Vagina (tissue), 2 donors: ENCODE measurements around the gene MYO1D.

ENCODE experiments used
- CTCF ChIP-seq, 3 experiments: fragments of 450-650 bp in 2 of 3; fragments of 200-600 bp in 1 of 3; sonication (generic) in 1 of 3; IDR thresholded peaks; one replicate each; pipeline ENCODE4 v1.5.1; 2017 to 2019; ENCODE audit warnings: antibody characterized with exemption in 3 of 3, mild to moderate bottlenecking in 2 of 3, moderate library complexity in 2 of 3
- POLR2A ChIP-seq, 2 donors: fragments of 450-650 bp; IDR thresholded peaks; one replicate each; pipeline ENCODE4 v1.6.1; 2017; ENCODE audit warnings: antibody characterized with exemption in 2 of 2, mild to moderate bottlenecking in 2 of 2, moderate library complexity in 2 of 2
- POLR2AphosphoS5 ChIP-seq, 2 donors: sonication (generic); formaldehyde crosslinking; IDR thresholded peaks; one replicate each; pipeline ENCODE4 v1.9.0; 2017; ENCODE audit warnings: antibody characterized with exemption in 2 of 2, mild to moderate bottlenecking in 2 of 2, low read depth in 1 of 2; ENCODE audit not compliant: insufficient read depth in 1 of 2

- no peak for TF ChIP-seq POLR2A (IDR thresholded peaks at IDR 0.05)
- no peak for TF ChIP-seq CTCF (IDR thresholded peaks at IDR 0.05)
- TF ChIP-seq POLR2AphosphoS5 (IDR thresholded peaks at IDR 0.05; ENCODE audit: insufficient read depth in 1 of 2, low read depth in 1 of 2) = no peak
Observed at GRCh38 chr17:32777436-32777835, 99.5 kb downstream of the MYO1D start.
